OCI-LY3 (cell line): Measurements from ENCODE around the gene BCAS2.

ENCODE experiments used
- EZH2phosphoT487 ChIP-seq: fragments of 200-600 bp; shearing (Covaris generic); IDR thresholded peaks from 2 replicates; pipeline ENCODE4 v1.6.1; 2018; ENCODE audit warnings: antibody characterized with exemption, mixed run types, low read depth
- TF ChIP-seq, protein P1 (sequence below): fragments of 200-600, 300-600 bp; sonication (generic); IDR thresholded peaks from 2 replicates; pipeline ENCODE4 v1.5.1; 2014; ENCODE audit warnings: antibody characterized with exemption, low read length, low read depth

DNA sequence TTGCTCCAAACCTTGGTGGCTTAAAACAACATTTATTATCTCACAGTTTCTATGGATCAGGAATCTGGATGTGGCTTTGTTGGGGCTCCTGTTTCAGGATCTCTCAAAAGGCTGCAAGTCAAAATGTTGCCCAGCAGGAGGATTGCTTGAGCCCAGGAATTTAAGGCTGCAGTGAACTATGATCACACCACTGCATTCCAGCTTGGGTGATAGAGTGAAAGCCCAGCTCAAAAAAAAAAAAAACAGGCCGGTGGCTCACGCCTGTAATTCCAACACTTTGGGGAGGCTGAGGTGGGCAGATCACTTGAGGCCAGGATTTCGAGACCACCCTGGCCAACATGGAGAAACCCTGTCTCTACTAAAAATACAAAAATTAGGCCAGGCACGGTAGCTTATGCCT, 30.0 kb downstream of the BCAS2 start:
- no peak for TF ChIP-seq EZH2phosphoT487
- TF ChIP-seq, protein P1, sequence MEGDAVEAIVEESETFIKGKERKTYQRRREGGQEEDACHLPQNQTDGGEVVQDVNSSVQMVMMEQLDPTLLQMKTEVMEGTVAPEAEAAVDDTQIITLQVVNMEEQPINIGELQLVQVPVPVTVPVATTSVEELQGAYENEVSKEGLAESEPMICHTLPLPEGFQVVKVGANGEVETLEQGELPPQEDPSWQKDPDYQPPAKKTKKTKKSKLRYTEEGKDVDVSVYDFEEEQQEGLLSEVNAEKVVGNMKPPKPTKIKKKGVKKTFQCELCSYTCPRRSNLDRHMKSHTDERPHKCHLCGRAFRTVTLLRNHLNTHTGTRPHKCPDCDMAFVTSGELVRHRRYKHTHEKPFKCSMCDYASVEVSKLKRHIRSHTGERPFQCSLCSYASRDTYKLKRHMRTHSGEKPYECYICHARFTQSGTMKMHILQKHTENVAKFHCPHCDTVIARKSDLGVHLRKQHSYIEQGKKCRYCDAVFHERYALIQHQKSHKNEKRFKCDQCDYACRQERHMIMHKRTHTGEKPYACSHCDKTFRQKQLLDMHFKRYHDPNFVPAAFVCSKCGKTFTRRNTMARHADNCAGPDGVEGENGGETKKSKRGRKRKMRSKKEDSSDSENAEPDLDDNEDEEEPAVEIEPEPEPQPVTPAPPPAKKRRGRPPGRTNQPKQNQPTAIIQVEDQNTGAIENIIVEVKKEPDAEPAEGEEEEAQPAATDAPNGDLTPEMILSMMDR: no peak
